ENCODE measurements around the gene MRPL23. TPM values are rescaled to one million over a fixed set of nuclear protein-coding genes. Genes with fewer than 3 reads are reported as not detected.
A peak's percentile ranks its signal among the peaks of the same experiment; 100 is the strongest.

MRPL23 gene
- total RNA-seq, 1 experiment from 2014 or later = 50.4 TPM

DNA sequence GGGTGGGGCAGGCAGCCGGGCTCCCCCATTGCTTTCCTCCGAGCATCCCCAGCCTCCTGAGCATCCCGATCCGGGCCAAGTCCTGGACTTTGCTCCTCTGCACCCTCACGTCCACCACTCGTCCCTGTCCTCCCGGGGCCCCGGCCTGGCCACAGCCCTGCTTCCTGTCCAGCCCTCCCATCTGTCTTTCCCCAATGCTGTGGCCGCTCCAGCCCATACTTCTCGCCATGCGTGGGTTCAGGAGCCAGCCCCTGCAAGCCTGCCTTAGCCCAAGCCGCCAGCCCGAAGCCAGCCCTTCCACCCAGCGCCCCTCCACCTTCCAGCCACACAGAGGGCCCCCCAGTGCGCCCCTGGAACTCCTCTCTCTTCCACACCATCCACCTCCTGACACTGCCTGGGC lies 23.8 kb downstream of the MRPL23 start:
- Histone ChIP-seq H3K9me3 (replicated peaks) (no peaks in the 10 kb centered on the region), H3K4me3 (no peak overlapping the region), H3K27ac (no peak overlapping the region), H3K36me3 (no peaks in the 10 kb centered on the region), H3K4me1 (no peaks in the 10 kb centered on the region), H3K27me3 (no peaks in the 10 kb centered on the region)
- peak in 1 of 2 experiments; percentile 1 for DNase-seq

DNA sequence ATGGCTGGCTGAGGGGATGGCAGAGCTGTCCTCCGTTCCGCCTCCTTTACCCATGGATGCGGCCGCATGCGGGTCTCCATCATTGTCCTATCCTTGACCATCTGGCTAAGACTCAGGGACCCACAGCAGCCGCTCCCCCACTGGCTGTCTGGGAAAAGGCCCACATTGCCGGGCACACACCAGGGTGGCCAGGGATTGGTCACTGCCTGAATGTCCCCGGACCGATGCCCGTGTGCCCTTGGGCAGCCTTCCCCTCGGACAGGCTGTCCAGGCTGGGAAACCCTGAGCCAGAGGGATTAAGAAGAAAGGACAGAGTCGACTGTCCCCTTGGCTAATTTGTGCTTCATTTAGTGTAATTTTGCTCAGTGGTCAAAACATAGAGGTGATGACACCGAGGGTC lies 28.1 kb downstream of the MRPL23 start:
- Histone ChIP-seq H3K36me3 (no peaks in the 10 kb centered on the region), H3K27ac (no peak overlapping the region), H3K27me3 (no peaks in the 10 kb centered on the region), H3K4me1 (no peaks in the 10 kb centered on the region), H3K4me3 (no peak overlapping the region), H3K9me3 (replicated peaks) (no peaks in the 10 kb centered on the region)
- DNase-seq = no peak

DNA sequence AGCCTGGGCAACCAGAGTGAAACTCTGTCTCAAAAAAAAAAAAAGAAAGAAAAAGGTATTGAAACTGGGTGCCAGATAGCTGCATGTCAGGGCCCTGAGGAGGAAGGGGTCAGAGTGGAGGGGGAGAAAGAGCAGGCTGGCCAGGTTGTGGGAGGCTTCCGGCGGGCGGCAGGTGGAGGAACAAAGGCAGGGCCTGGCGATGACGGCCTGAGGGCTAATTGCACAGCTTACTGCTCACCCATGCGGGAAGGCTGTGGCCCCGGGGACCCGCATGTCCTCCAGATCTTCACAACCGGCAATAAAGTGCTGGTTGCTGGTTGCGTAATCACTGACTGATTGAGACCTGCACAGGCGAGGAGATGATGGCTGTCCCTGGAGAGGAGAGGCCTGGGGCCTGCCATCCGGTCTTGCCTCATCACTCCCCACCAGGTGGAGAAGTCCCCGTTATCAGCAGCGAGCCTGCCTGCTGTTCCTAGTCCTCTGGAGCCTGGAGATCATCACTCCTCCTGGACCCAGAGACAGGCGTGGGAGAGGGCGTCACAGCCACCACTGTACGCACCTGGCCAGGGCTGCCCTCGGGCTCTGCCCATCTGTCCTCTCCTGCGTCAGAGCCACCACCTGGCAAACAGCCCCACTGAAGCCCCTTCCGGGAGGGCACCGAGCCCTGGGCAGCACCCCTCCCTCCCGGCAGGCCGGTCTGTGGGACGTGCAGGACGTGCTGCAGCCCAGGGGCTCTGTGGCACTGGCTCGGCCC lies 31.8 kb downstream of the MRPL23 start:
- H3K9me3 ChIP-seq (replicated peaks) = no peaks in the 10 kb centered on the region
- peak in 1 of 2 experiments; percentile 38 for DNase-seq
- H3K36me3 ChIP-seq = no peaks in the 10 kb centered on the region
- no peaks in the 10 kb centered on the region for H3K27me3 ChIP-seq
- no peak overlapping the region for H3K4me3 ChIP-seq
- no peak overlapping the region for H3K27ac ChIP-seq
- no peaks in the 10 kb centered on the region for H3K4me1 ChIP-seq

DNA sequence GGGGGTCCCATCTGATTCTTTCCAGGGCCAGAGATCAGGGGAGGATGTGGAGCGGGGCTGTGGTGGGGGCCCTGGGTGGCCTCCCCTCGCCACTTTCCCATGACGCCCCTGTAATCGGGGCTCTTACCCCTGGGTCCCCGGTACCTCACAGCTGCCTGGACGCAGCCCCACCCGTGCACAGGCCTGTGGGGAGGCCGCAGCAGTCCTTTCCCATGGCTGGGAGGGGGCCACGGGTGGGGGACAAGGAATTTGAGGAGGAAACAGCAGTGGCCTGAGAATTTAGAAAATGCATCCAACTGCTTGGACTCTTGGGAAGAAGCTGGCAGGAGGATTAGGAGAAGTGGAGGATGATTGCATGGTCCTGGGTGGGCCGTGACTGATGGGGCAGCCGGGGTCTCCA lies 32.5 kb downstream of the MRPL23 start:
- no peaks in the 10 kb centered on the region for H3K27me3 ChIP-seq
- H3K4me3 ChIP-seq = no peak overlapping the region
- no peaks in the 10 kb centered on the region for H3K9me3 ChIP-seq (replicated peaks)
- no peaks in the 10 kb centered on the region for H3K36me3 ChIP-seq
- DNase-seq = peak in 1 of 2 experiments; percentile 54
- H3K4me1 ChIP-seq = no peaks in the 10 kb centered on the region
- H3K27ac ChIP-seq = no peak overlapping the region

DNA sequence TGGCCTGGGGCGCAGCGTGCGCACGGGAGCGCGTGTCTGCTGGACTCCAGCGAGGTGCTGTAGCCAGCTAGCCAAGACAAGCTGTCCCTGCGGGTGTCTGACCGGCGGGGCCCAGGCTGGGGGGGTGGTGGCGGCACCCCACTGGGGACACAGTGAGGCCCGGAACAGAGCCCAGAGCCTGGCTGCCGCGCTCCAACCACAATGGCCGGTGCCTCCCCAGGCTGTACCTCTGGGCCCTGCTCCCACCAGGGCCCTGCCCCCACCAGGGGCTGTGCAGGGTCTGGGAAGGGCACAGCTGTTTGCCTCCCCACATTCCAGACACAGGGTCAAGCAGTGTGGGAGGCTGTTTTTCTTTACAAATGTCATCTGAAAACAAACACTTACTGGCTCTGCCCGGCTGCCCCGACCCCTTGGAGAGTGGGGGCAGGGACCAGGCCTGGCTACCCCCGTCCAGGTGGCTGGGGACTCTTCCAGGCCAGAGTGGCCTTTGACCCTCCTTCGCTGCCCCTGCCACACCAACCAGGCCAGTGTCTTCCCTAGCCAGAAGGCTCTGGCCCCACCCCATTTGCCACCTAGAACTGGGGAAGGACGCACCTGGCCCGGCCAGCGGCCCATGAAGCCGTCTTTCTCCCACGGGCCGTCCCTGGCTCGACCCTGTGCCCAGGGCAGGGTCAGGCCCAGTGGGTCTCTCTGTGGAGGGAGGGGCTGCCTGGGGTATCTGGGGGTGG lies 35.9 kb downstream of the MRPL23 start:
- H3K36me3 ChIP-seq = no peaks in the 10 kb centered on the region
- DNase-seq = no peak
- H3K4me1 ChIP-seq = no peaks in the 10 kb centered on the region
- no peak overlapping the region; the same call in 1 of the 2 replicates for H3K27ac ChIP-seq
- no peaks in the 10 kb centered on the region for H3K9me3 ChIP-seq (replicated peaks)
- no peaks in the 10 kb centered on the region for H3K27me3 ChIP-seq
- no peak overlapping the region for H3K4me3 ChIP-seq

DNA sequence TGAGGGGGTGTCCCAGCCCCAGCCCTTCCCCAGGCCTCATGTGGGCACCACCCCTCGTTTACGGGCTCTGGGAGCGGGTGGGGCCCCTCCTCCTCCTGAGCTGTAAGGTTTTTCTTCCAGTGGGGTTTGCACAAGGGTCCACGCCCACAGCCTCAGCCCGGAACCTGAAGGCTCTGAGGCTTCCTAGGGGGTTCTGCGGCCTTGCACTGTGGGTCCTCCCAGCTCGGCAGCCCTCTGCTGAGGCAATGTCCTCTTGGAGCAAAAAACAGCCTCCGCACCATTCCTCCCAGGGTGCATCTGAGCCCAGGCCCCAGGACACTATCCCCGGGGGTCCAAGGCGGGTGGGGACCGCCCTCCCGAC lies 36.4 kb downstream of the MRPL23 start:
- no peaks in the 10 kb centered on the region for H3K9me3 ChIP-seq (replicated peaks)
- no peaks in the 10 kb centered on the region for H3K36me3 ChIP-seq
- H3K4me3 ChIP-seq = no peak overlapping the region
- H3K27me3 ChIP-seq = no peaks in the 10 kb centered on the region
- DNase-seq = peak; percentile 8 to 10
- H3K4me1 ChIP-seq = no peaks in the 10 kb centered on the region
- no peak overlapping the region; the same call in 1 of the 2 replicates for H3K27ac ChIP-seq

DNA sequence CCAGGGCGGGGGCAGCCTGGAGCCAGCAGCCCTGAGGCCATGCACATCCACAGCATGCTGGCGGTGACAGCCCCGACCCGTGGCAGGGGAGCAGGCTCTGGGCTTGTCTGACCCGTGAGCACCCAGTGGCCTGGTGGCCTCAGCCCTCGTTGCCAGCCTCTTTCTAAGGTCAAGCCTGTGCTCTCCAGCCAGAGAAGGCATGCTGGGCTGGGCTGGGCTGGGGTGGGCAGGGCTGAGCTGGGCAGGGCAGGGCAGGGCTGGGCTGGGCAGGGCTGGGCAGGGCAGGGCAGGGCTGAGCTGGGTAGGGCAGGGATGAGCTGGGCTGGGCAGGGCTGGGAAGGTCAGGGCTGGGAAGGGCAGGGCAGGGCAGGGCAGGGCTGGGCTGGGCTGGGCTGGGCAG lies 39.9 kb downstream of the MRPL23 start:
- no peak for DNase-seq
- H3K9me3 ChIP-seq (replicated peaks) = no peaks in the 10 kb centered on the region
- H3K4me1 ChIP-seq = no peaks in the 10 kb centered on the region
- H3K36me3 ChIP-seq = no peaks in the 10 kb centered on the region
- no peaks in the 10 kb centered on the region for H3K27me3 ChIP-seq
- H3K4me3 ChIP-seq = no peak overlapping the region
- H3K27ac ChIP-seq = no peak overlapping the region

DNA sequence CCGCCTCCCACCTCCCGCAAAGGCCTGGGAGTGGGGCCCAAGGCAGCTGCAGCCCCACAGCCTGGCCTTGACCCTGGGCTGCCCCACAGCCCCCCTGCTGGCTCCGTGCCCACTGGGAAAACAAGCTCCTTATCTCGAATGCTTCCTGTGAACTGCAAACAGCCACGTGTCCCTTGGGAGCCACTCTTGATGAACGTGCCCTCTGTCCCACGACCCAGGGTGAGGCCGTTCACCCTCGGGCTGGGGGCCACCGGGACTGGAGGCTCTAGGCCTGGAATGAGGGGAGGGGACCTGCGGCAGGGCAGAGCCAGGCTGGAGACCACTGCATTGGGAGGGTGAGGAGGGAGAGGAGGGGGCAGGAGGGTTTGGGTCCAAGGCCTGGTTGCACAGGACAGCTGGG lies 41.0 kb downstream of the MRPL23 start:
- H3K4me1 ChIP-seq = no peaks in the 10 kb centered on the region
- no peak overlapping the region for H3K4me3 ChIP-seq
- H3K36me3 ChIP-seq = no peaks in the 10 kb centered on the region
- H3K9me3 ChIP-seq (replicated peaks) = no peaks in the 10 kb centered on the region
- H3K27me3 ChIP-seq = no peaks in the 10 kb centered on the region
- no peak overlapping the region for H3K27ac ChIP-seq
- no peak for DNase-seq

DNA sequence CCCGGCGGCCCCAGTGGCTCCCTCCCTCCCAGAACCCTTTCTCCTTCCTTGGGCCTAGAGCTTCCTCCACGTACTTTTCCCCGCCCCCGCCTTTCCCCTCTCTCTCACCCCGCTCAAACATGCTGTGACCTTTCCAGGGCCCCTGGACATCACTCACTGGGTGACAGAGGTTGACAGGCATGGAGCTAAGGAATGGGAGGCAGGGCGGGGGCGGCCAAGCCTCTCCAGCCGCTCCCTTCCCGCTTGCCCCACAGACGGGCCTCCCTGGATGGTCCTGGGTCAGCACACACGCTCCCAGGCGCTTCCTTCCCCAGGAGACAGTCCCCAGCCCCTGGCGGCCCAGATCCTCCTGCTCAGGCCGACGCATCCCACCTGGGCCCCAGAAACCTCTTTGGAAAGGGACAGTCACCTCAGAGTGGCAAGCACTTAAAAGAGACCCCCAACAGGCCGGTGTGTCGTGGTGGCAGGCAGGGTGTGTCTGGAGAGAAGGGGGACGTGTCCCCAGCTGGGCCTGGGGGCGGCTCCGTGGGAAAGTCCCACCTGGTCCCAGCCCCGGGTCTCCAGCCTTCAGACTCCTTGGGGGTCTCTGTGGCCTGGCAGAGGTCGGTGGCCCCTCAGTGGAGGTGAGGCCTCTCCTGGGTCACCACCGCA lies 41.7 kb downstream of the MRPL23 start:
- Histone ChIP-seq H3K4me3 (no peak overlapping the region), H3K27ac (no peak overlapping the region), H3K36me3 (no peaks in the 10 kb centered on the region), H3K4me1 (no peaks in the 10 kb centered on the region), H3K27me3 (no peaks in the 10 kb centered on the region), H3K9me3 (replicated peaks) (no peaks in the 10 kb centered on the region)
- DNase-seq = peak; percentile 37 to 38

DNA sequence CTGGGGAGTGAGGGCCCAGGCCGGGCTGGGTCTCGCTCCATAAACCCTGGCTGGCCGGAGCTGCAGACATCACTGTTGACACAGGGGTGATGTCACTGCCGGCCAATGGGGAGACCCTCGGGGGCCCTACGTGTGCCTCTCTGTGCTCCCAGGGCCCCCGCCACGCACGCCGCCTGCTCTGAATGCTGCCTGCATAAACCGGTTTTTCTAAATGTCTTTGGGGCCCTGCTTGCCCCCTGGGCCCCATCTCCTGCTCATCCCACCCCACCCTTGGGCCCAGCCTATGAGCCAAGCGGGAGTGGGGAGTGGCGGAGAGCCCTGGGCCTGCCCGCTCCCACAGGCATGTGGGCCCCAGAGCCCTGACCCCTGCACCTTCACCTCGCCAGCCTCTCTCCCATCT lies 42.8 kb downstream of the MRPL23 start:
- Histone ChIP-seq H3K9me3 (replicated peaks) (no peaks in the 10 kb centered on the region), H3K27ac (no peak overlapping the region), H3K4me1 (no peaks in the 10 kb centered on the region), H3K36me3 (no peaks in the 10 kb centered on the region), H3K4me3 (no peak overlapping the region), H3K27me3 (no peaks in the 10 kb centered on the region)
- no peak for DNase-seq

DNA sequence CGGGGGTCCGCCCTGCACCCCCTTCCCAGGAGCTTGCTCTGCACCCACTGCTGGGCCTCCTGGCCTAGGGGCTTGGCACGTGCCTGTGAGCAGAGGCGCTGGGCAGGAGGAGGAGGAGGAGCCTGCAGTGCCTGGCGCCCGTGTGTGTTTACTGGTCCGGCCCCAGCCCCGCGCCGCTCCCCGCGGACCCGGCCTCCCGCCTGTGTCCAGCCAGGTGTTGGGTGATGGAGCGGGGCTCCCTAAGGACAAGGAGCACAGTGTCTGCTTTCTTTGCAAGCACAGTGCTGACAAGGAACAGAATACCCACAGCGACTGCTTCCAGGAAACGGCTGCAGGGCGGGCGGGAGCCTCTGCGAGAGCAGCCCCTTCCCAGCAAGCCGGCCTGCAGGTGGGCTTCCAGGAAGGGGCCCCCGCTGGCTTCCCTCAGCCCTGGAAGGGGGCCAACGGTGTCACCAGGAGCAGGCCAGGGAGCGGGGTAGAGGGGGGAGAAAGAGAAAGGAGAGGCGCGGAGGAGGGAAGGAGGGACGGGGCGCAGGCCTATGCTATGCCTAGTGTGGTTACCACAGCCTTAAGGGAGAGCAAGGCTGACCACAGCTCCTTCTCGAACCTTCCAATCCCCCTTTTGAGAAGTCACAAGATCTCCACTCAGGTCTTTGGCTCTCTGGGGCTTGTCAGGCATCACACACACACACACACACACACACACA lies 43.9 kb downstream of the MRPL23 start:
- Histone ChIP-seq H3K4me3 (no peak overlapping the region), H3K36me3 (no peaks in the 10 kb centered on the region), H3K9me3 (replicated peaks) (no peaks in the 10 kb centered on the region), H3K27me3 (no peaks in the 10 kb centered on the region), H3K4me1 (no peaks in the 10 kb centered on the region), H3K27ac (no peak overlapping the region)
- no peak for DNase-seq

DNA sequence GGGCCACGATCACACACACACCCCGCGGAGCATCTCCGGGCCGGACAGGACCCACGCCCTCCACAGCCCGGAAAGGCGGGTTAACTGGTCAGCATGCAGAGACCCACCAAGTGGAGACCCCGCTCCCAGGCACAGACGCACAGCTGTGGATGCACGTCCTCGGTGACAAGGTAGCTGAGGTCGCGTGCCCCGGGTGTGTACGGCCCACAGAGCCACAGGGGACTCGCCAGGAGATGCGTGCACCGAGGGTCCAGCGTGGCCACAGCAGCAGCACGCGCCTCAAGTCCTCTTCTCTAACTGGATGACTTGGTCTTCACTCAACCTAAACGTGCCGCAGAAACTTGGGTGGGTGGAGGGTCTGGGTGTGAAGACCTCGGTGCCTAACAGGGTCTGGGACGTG lies 45.0 kb downstream of the MRPL23 start:
- no peak overlapping the region for H3K27ac ChIP-seq
- no peaks in the 10 kb centered on the region for H3K27me3 ChIP-seq
- no peaks in the 10 kb centered on the region for H3K4me1 ChIP-seq
- H3K4me3 ChIP-seq = no peak overlapping the region
- H3K36me3 ChIP-seq = no peaks in the 10 kb centered on the region
- no peaks in the 10 kb centered on the region for H3K9me3 ChIP-seq (replicated peaks)
- no peak for DNase-seq

DNA sequence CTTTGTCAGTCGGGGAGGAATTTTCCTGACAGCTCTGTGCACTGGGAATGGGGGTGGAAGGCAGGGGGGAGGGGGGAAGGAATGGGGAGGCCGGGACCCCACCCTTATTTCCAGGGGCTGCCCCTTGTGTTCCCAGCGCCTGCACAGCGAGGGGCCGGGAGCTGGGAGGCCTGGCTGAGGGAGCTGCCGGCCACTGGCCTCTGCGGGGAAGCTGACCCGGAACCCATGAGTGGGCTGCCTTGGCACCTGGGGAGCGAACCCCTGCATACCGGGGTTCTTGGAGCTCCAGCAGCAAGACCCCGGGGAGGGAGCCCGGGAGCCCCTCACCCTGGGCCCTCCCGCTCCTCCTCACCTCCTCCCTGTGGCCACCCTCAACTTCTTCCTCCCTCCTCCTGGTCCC lies 47.0 kb downstream of the MRPL23 start:
- Histone ChIP-seq H3K27ac (no peak overlapping the region), H3K27me3 (no peaks in the 10 kb centered on the region), H3K4me1 (no peaks in the 10 kb centered on the region), H3K9me3 (replicated peaks) (no peaks in the 10 kb centered on the region), H3K4me3 (no peak overlapping the region), H3K36me3 (no peaks in the 10 kb centered on the region)
- no peak for DNase-seq

DNA sequence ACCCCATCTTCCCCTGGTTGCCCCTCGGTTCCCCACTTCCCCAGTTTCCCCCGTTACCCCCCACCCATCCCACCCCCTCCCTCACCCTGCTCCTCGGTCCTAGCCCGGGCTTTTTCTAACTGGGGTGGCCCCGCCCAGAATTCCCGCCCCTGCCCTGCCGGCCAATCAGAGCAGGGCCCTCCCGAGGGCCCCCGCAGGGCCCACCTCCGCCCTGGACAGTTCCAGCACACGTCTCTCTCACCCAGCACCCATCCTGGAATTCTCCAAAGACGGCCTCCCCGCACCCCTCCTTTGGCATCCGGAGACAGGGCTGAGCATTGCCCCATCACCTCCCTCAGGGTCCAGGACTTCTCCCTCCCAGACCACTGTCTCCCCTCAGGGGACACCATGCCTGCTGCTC lies 50.6 kb downstream of the MRPL23 start, which contains the start of gene H19:
Gene H19, minus strand, starts transcription at position 88 of the 400 bp plus-strand sequence.
- Histone ChIP-seq H3K9me3 (replicated peaks) (no peaks in the 10 kb centered on the region), H3K4me3 (no peak within 1 kb of the TSS), H3K36me3 (no peaks in the 10 kb centered on the region), H3K27me3 (no peaks in the 10 kb centered on the region), H3K4me1 (no peaks in the 10 kb centered on the region), H3K27ac (no peak within 1 kb of the TSS)
- no peak for DNase-seq

DNA sequence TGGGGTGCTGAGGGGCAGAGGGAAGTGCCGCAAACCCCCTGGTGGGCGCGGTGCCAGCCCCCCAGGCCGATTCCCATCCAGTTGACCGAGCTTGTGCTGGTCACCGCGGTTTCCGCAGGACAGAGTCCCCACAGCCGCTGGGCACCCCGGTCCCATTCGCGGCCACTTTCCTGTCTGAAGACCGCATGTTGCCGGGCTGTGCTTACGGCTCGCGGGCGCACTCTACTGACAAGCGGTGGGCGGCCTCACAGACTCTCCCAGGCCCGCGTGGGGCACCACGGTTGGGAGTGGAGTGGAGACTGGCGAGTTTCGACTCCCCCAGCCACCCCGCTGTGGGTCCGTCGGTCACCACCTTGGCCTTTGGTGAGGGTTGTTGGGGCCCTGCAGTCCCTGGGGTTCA lies 51.2 kb downstream of the MRPL23 start:
- Histone ChIP-seq H3K9me3 (replicated peaks) (no peaks in the 10 kb centered on the region), H3K36me3 (no peaks in the 10 kb centered on the region), H3K27ac (no peak overlapping the region), H3K27me3 (no peaks in the 10 kb centered on the region), H3K4me1 (no peaks in the 10 kb centered on the region), H3K4me3 (no peak overlapping the region)
- DNase-seq = no peak
